Activated CD4-positive, alpha-beta T cell treated with anti-CD3 and anti-CD28 coated beads for 36 hours (primary cell): ENCODE data around the gene CTXND2. TPM values are rescaled to one million over a fixed set of nuclear protein-coding genes. Genes with fewer than 3 reads are reported as not detected.
"Not testable (repeated sequence)": the region's sequence is repeated elsewhere in the genome, so short reads cannot be mapped to it uniquely, and the experiment has no call there.

Source experiments
- ATAC-seq: fragments of 200-7000 bp; cut with Tn5 transposase; one replicate; pipeline ENCODE4 v1.10.0; 2021; ENCODE audit warnings: mild to moderate bottlenecking, moderate library complexity
- CTCF ChIA-PET: fragments of 350-600 bp; sonication (Branson Sonifier 250); formaldehyde crosslinking; loops from one replicate; lab custom pipeline; 2021; ENCODE audit warnings: antibody characterized with exemption; lab: Charles Lee
- POLR2A ChIA-PET: fragments of 350-600 bp; sonication (Branson Sonifier 250); formaldehyde crosslinking; loops from one replicate; lab custom pipeline; 2021; ENCODE audit warnings: antibody characterized with exemption, inconsistent platforms; lab: Charles Lee
- DNase-seq: peaks from one replicate; pipeline ENCODE4 v3.0.0-alpha.2; 2020
- H3K27ac Mint-ChIP-seq: one replicate; pipeline ENCODE4 v1.8.0; 2021; ENCODE audit warnings: mixed read lengths
- H3K27me3 Mint-ChIP-seq: one replicate; pipeline ENCODE4 v1.8.0; 2021; ENCODE audit warnings: mixed read lengths
- H3K36me3 Mint-ChIP-seq: one replicate; pipeline ENCODE4 v1.8.0; 2021; ENCODE audit warnings: low read depth, mixed read lengths
- H3K4me1 Mint-ChIP-seq: one replicate; pipeline ENCODE4 v1.8.0; 2021; ENCODE audit warnings: mixed read lengths
- H3K4me3 Mint-ChIP-seq: one replicate; pipeline ENCODE4 v1.8.0; 2021; ENCODE audit warnings: mild to moderate bottlenecking, moderate library complexity, mixed read lengths
- H3K9me3 Mint-ChIP-seq: one replicate; pipeline ENCODE4 v1.8.0; 2021; ENCODE audit warnings: low read depth, mixed read lengths
- intact Hi-C, 2 experiments: fragments of 100-400 bp; cut with DNase I in 1 of 2; cut with micrococcal nuclease in 1 of 2; formaldehyde crosslinking; loops; one replicate each; pipeline versions ENCODE4 v1.14.2 to v1.15.1; 2022 to 2024; cut with DNase I, micrococcal nuclease
- total RNA-seq, 2 experiments: library from RNA; stranded (reverse); gene quantifications; one replicate each; pipeline ENCODE4 v1.2.3, GENCODE V29; 2021

CTXND2 gene
- total RNA-seq, 2 experiments from 2014 or later = not detected

GRCh38 chr1:150922519-150922975 lies 35.6 kb downstream of the CTXND2 start:
- ATAC-seq = peak; percentile 89
- POLR2A ChIA-PET = interaction anchor here (0.5 to 1.2 kb wide), 8 partner anchors 32 to 689 kb away, joined by 3 to 8 read pairs (median 4); partner anchors contain the start of gene CTSS
- CTCF ChIA-PET = interaction anchor here (0.5 to 2.5 kb wide), 35 partner anchors 8 to 362 kb away, joined by 3 to 14 read pairs (median 4); partner anchors contain the start of genes ENSA and GOLPH3L
- peak; percentile 91 for DNase-seq
- Mint-ChIP-seq H3K9me3 (no peaks in the 10 kb centered on the region), H3K27ac (peak overlapping the region; percentile 69), H3K36me3 (peaks cover 3% of the 10 kb centered on the region), H3K4me1 (peaks cover 24% of the 10 kb centered on the region), H3K27me3 (no peaks in the 10 kb centered on the region), H3K4me3 (no peak overlapping the region)
- intact Hi-C loops = loop anchor here (1.0 to 2.0 kb wide), 9 partner anchors 46 to 361 kb away; partner anchors contain the start of genes ARNT (in 2 of the 2), CTSS (in 2 of the 2) and ENSA (in 1 of the 2)

GRCh38 chr1:150925080-150925479 lies 38.1 kb downstream of the CTXND2 start:
- intact Hi-C loops = loop anchor here (5.0 kb wide), 4 partner anchors 147 to 603 kb away; partner anchors contain the start of genes ENSA (in 1 of the 2), GABPB2 (in 1 of the 2), MCL1 (in 1 of the 2) and PRPF3 (in 1 of the 2)
- DNase-seq (peak; percentile 40), ATAC-seq (no peak)
- POLR2A ChIA-PET = interaction anchor here (1.4 kb wide), 1 partner anchor 360 kb away, joined by 9 read pairs; no protein-coding TSS in a partner anchor
- Mint-ChIP-seq H3K36me3 (peaks cover 26% of the 10 kb centered on the region), H3K9me3 (no peaks in the 10 kb centered on the region), H3K27ac (peak overlapping the region; percentile 96), H3K4me1 (peaks cover 29% of the 10 kb centered on the region), H3K27me3 (no peaks in the 10 kb centered on the region), H3K4me3 (peak overlapping the region; percentile 89)
- CTCF ChIA-PET = interaction anchor here (1.6 kb wide), 1 partner anchor 80 kb away, joined by 3 read pairs; no protein-coding TSS in a partner anchor

- Mint-ChIP-seq H3K27me3 (no peaks in the 10 kb centered on the region), H3K36me3 (peaks cover 36% of the 10 kb centered on the region), H3K9me3 (no peaks in the 10 kb centered on the region), H3K4me3 (peak within 1 kb of the TSS; percentile 89), H3K27ac (peak within 1 kb of the TSS; percentile 96), H3K4me1 (peaks cover 29% of the 10 kb centered on the region)
- ChIA-PET CTCF (interaction anchor here (0.5 to 1.6 kb wide), 3 partner anchors 14 to 81 kb away, joined by 3 read pairs; no protein-coding TSS in a partner anchor), POLR2A (interaction anchor here (1.4 kb wide), 1 partner anchor 361 kb away, joined by 9 read pairs; no protein-coding TSS in a partner anchor)
- intact Hi-C loops = loop anchor here (1.0 to 5.0 kb wide), 14 partner anchors 48 to 604 kb away; partner anchors contain the start of genes ARNT (in 2 of the 2), CDC42SE1 (in 1 of the 2), CERS2 (in 1 of the 2) and ENSA (in 1 of the 2)
- ATAC-seq = peak; percentile 89
- peak; percentile 97 for DNase-seq
These were observed 39.3 kb downstream of the CTXND2 start, which contains the start of gene SETDB1 for GRCh38 chr1:150926097-150926741. TSS of gene SETDB1 (plus strand) at chr1:150926363. CDS start at chr1:150927715, 1,352 bp downstream.

GRCh38 chr1:150927624-150928023 lies 40.7 kb downstream of the CTXND2 start:
- no peak for DNase-seq
- no peak overlapping the region for H3K27ac Mint-ChIP-seq

DNA sequence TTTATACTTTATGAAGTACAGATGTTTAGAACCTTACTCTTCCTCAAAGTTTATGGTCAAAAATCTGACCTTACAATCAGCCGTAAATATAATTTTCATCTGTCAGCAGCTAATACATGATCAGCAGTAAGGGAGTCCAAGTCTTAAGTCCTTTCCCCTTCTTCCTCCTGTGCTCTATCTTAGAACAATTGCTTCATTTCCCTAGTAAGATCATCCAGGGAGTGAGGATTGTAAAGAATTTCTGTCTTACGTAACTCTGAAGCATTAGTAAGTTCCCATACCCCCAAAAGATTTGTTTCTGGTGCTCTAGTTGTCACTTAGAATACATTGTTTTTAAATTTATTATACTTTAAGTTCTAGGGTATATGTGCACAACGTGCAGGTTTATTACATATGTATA lies 41.4 kb downstream of the CTXND2 start:
- DNase-seq (no peak), ATAC-seq (no peak)
- Mint-ChIP-seq H3K9me3 (peaks cover 5% of the 10 kb centered on the region), H3K4me3 (no peak overlapping the region), H3K4me1 (peaks cover 16% of the 10 kb centered on the region), H3K27ac (no peak overlapping the region), H3K36me3 (peaks cover 50% of the 10 kb centered on the region), H3K27me3 (no peaks in the 10 kb centered on the region)
- intact Hi-C loops = loop anchor here (2.0 to 5.0 kb wide), 5 partner anchors 19 to 606 kb away; partner anchors contain the start of genes ENSA (in 1 of the 2), GABPB2 (in 1 of the 2), MCL1 (in 1 of the 2) and PRPF3 (in 1 of the 2)
- POLR2A ChIA-PET = no interaction called here
- CTCF ChIA-PET = interaction anchor here (1.6 kb wide), 1 partner anchor 51 kb away, joined by 7 read pairs; no protein-coding TSS in a partner anchor

More at GRCh38 chr1:150927624-150928023, 40.7 kb downstream of the CTXND2 start:
- ATAC-seq = no peak
- intact Hi-C loops = loop anchor here (2.0 to 5.0 kb wide), 7 partner anchors 19 to 605 kb away; partner anchors contain the start of genes CDC42SE1 (in 1 of the 2), ENSA (in 1 of the 2), GABPB2 (in 1 of the 2) and MCL1 (in 1 of the 2)
- Mint-ChIP-seq H3K36me3 (peaks cover 48% of the 10 kb centered on the region), H3K27me3 (no peaks in the 10 kb centered on the region), H3K4me1 (peaks cover 21% of the 10 kb centered on the region), H3K4me3 (peak overlapping the region; percentile 89), H3K9me3 (peaks cover 5% of the 10 kb centered on the region)
- POLR2A ChIA-PET = no interaction called here
- CTCF ChIA-PET = interaction anchor here (0.7 to 1.6 kb wide), 3 partner anchors 12 to 52 kb away, joined by 3 to 7 read pairs (median 3); no protein-coding TSS in a partner anchor

DNA sequence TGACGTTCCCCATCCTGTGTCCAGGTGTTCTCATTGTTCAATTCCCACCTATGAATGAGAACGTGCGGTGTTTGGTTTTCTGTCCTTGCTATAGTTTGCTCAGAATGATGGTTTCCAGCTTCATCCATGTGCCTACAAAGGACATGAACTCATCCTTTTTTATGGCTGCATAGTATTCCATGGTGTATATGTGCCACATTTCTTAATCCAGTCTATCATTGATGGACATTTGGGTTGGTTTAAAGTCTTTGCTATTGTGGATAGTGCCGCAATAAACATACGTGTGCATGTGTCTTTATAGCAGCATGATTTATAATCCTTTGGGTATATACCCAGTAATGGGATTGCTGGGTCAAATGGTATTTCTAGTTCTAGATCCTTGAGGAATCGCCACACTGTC lies 41.8 kb downstream of the CTXND2 start:
- H3K4me3 Mint-ChIP-seq, DNase-seq, CTCF ChIA-PET, H3K27ac Mint-ChIP-seq, ATAC-seq, H3K27me3 Mint-ChIP-seq, POLR2A ChIA-PET, H3K9me3 Mint-ChIP-seq: not testable (repeated sequence)
- peaks cover 52% of the 10 kb centered on the region for H3K36me3 Mint-ChIP-seq
- intact Hi-C loops = loop anchor here (2.0 to 5.0 kb wide), 5 partner anchors 20 to 606 kb away; partner anchors contain the start of genes ENSA (in 1 of the 2), GABPB2 (in 1 of the 2), MCL1 (in 1 of the 2) and PRPF3 (in 1 of the 2)
- H3K4me1 Mint-ChIP-seq = peaks cover 16% of the 10 kb centered on the region

DNA sequence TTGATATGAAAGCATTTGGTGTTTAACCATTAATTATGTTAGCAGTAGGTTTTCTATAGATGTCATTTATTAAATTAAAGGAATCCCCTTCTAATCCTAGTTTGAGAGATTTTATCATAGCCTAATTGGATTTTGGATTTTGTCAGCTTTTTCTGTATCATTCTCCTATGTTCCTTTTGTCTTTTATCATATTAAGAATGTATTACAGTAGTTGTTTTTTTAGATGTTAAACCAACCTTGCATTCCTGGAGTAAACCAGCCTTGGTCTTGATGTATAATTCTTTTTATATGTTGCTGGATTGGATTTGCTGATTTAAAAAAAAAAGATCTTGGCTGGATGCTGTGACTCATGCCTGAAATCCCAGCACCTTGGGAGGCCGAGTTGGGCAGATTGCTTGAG lies 44.8 kb downstream of the CTXND2 start:
- H3K4me1 Mint-ChIP-seq = peaks cover 17% of the 10 kb centered on the region
- no peak overlapping the region for H3K27ac Mint-ChIP-seq
- H3K4me3 Mint-ChIP-seq = no peak overlapping the region
- H3K9me3 Mint-ChIP-seq = peaks cover 5% of the 10 kb centered on the region
- POLR2A ChIA-PET = no interaction called here
- H3K27me3 Mint-ChIP-seq = no peaks in the 10 kb centered on the region
- CTCF ChIA-PET = interaction anchor here (0.6 kb wide), 1 partner anchor 64 kb away, joined by 4 read pairs; no protein-coding TSS in a partner anchor
- no peak for DNase-seq
- H3K36me3 Mint-ChIP-seq = peaks cover 66% of the 10 kb centered on the region
- intact Hi-C loops = no loop called here
- no peak for ATAC-seq

GRCh38 chr1:150944856-150945255 lies 57.9 kb downstream of the CTXND2 start:
- H3K27me3 Mint-ChIP-seq = no peaks in the 10 kb centered on the region
- DNase-seq (no peak), ATAC-seq (no peak)
- POLR2A ChIA-PET = no interaction called here
- no peak overlapping the region for H3K4me3 Mint-ChIP-seq
- no peak overlapping the region for H3K27ac Mint-ChIP-seq
- intact Hi-C loops = no loop called here
- H3K36me3 Mint-ChIP-seq = peaks cover 44% of the 10 kb centered on the region
- no peaks in the 10 kb centered on the region for H3K9me3 Mint-ChIP-seq
- no peaks in the 10 kb centered on the region for H3K4me1 Mint-ChIP-seq
- CTCF ChIA-PET = no interaction called here

DNA sequence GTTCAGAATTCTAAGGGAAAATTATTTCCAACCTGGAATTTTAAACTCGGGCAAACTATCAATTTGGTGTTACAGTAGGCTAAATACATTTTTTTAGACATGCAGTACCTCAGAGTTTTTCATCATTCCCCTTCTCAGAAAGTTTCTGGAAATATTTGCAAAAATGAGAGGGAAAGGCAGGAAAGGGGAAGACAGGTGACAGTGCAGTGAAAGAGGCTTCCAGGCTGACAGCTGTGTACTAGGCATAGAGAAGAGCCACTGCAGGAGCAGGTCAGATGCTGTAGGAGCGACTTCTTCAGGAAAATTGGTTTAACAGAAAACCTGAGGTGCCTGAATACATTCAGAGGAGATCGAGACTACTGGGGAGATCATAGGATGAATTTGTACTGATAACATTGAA lies 67.8 kb downstream of the CTXND2 start:
- Mint-ChIP-seq H3K4me3 (no peak overlapping the region), H3K27ac (no peak overlapping the region), H3K27me3 (no peaks in the 10 kb centered on the region), H3K9me3 (no peaks in the 10 kb centered on the region), H3K36me3 (peaks cover 47% of the 10 kb centered on the region), H3K4me1 (peaks cover 6% of the 10 kb centered on the region)
- intact Hi-C loops = no loop called here
- ChIA-PET CTCF (interaction anchor here (0.7 to 1.2 kb wide), 3 partner anchors 11 to 133 kb away, joined by 3 read pairs; no protein-coding TSS in a partner anchor), POLR2A (no interaction called here)
- ATAC-seq (no peak), DNase-seq (no peak)

DNA sequence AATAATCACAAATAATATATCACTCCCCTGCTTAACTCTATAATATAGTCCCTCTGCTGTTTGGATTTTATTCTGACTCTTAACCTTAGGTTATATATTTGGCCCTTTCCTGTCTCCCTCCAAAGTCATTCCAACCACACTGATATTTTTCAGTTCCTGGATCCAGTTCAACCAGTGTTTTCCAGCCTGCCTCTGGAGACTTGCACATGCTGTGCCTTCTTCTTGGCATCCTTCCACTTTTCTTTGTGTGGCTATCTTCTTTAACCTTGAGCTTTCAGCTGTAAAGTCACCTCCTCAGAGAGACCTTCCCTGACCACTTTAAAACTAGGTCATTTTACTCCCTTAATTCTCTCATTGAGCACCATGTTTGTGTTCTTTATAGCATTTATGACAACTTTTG lies 68.3 kb downstream of the CTXND2 start:
- H3K9me3 Mint-ChIP-seq = no peaks in the 10 kb centered on the region
- DNase-seq = no peak
- intact Hi-C loops = no loop called here
- peaks cover 6% of the 10 kb centered on the region for H3K4me1 Mint-ChIP-seq
- CTCF ChIA-PET = interaction anchor here (1.0 kb wide), 1 partner anchor 33 kb away, joined by 5 read pairs; no protein-coding TSS in a partner anchor
- ATAC-seq = no peak
- H3K4me3 Mint-ChIP-seq = no peak overlapping the region
- POLR2A ChIA-PET = no interaction called here
- peaks cover 47% of the 10 kb centered on the region for H3K36me3 Mint-ChIP-seq
- H3K27me3 Mint-ChIP-seq = no peaks in the 10 kb centered on the region
- no peak overlapping the region for H3K27ac Mint-ChIP-seq
